CD4-positive, alpha-beta T cell treated with Interleukin-15 for 1 hour (primary cell): ENCODE measurements around the gene AKT1.
"Not testable (repeated sequence)": the region's sequence is repeated elsewhere in the genome, so short reads cannot be mapped to it uniquely, and the experiment has no call there.

Experiments
- DNase-seq: peaks from one replicate; pipeline ENCODE4 v3.0.0-alpha.2; 2020

Gene AKT1

DNA sequence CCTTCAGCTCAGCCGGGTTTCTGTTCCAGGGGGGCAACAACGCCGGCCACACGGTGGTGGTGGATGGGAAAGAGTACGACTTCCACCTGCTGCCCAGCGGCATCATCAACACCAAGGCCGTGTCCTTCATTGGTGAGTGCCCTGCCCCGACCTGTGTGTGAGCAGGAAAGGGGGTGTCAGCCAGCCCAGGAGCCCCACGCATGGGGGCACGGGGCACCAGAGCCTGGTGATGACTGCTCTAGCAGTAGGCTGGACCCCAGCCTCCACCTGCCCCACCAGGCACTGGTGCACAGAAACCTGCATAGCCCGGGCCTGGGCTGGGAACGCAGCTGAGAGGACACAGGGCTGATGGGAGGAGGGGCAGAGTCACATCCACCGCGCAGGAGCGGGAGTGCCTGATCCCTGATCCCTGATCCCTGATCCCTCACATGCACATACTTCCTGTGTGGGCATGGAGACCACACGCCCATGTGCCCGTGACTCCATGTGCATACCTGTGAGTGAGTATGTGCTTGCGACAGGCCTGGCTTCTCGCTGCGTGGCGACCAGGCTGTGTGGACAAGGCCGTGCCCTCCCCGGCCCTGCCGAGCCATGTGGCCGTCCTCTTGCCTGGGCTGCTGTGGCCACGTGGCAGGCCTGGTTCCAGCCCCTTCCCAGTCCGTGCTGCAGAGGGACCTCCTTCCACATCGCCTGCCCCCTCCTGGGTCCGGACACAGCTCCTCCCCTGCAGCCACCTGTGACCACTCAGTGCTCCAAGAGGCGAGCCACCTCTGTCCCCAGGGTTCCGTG is 60.4 kb downstream of the AKT1 start:
- no peak for DNase-seq

DNA sequence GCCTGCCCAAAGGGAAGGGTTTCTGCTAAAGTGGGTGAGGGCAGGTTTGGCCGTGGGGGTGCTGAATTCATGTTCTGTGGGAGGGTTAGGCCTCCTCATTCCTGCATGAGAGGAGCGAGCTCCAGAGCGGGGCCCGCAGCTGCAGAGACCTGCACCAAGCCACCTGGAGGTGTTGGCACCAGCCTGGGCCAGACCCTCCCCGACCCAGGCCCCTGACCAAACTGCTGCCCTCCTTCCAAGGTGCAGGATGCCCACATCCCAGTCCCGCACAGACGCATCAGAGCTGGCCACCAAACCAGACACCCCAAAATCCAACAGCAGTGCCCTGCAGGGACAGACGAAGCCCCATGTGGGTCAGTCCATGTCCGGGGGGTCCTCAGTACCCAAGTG is 61.0 kb downstream of the AKT1 start:
- no peak for DNase-seq

DNA sequence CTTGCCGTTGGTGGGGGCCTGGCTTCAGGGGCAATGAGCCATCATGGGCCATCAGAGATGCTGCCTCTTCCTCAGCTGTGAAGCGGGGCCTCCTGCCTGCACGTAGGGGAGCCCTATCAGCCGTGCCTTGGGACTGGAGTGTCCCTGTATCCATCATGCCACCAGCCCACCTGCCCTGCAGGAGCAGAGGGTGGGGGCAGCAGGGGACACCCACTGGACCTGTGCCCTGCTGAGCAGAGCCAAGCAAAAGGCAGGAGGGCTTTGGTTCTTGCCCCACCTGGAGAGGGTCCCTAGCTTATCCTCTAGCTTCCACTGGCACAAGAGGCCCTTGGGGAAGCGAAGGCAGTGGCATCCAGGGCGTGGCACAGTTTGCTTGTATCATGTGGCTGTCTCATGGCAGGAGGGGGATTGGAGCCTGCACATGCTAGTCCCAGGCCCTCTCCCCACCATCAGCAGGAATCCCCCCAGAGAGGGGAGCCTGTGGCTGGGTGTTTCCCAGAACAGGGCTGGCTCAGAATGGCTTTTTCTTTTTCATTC is 61.4 kb downstream of the AKT1 start:
- DNase-seq = no peak

DNA sequence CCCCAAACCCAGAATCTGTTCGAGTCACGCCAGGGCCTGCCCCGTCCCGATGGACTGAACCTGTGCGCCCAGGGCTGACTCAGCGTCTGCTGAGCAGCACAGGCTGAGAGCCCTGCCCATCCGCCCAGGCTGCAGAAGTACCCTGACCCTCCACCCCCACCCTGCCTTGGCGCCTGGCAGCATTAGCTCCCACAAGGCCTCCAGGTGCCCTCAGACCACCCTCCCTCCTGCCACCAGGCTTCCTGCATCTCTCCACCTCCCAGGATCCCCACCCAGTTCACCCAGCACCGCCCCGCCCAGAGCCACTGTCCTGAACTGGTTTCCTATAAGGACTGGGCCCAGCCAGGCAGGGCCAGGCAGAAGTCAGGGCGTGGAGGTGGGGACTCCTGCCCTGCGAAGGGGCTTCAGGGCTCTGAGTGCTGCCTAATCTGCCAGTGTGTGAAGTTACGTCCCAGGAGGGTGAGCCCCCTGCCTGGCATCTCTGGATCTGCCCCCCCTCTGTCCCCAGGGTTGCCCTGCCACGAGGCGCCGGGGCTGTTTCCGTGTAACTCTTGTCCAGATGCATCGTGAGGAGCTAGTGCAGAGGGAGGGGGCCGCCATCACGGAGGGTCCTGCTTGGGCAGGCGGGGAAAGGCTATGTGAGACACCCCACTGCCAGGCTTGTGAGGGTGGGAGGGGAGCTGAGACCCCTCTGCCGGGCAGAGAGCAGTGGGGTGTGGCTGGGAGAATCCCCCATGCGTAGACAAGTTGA is 62.4 kb downstream of the AKT1 start:
- no peak for DNase-seq

DNA sequence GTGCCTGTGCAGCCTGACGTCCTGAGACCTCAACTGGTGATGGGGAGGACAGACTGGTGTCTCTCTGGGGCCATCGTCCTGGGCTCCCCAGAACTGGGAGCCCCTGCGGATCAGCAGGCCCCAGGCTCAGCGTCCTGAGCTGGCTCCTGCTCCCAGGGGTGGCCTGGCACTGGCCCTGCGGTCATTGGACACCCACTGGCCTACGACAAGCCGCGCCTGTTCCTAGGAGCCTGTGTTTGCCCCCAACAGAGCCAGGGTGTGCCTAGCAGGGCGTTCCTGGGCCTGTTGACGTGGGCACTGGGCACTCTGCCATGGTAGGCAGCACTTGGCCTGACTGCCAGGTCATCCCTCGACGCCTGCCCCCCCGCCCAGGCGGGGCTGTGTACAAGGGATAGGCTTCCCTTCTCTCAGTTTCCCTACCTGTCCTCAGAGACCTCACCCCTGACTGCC is 63.2 kb downstream of the AKT1 start:
- no peak for DNase-seq

DNA sequence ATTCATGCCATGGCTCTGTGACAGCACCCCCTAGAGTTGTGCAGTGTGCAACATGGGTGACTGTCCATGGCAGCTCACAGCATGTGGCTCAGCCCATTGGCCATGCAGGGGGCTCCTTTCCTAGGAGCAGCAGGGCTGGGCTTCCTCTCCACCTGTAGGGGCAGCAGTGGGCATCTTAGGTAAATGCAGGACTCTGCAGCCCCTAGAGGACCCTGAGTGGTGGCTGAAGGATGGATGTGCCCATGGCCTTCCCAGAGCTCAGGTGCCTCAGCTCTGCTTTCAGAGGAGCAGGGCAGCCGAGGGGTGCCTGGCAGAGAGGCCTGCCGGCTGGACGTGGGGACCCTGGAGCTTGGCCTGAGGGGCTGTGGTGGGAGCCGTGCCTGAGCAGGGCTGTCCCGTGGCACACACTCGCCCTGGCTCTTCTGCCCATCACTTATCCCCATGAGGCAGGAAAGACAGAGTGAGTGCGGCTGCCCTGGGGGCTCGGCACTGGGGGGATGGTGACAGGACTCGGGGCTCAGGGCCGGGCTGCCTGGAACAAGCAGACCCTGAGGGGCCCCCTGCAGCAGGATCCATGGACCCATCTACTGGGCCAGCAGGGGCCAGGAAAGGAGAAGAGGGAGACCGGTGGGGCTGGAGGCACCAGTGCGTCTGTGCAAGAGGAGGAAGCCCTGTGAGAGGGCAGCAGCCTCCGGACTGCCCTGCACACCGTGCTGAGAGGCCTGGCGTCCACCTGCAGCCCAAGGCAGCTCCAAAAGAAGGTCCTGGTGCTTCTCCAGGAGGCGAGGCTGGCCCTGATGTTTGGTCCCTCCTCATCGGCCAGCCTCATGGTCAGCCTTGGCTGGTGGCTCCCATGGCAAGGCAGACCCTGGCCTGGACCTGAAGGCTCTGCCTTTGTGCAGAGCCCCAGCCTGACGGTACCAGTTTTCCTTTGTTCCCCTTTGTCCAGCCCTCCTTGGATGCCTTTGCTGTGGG is 63.9 kb downstream of the AKT1 start:
- DNase-seq = no peak

DNA sequence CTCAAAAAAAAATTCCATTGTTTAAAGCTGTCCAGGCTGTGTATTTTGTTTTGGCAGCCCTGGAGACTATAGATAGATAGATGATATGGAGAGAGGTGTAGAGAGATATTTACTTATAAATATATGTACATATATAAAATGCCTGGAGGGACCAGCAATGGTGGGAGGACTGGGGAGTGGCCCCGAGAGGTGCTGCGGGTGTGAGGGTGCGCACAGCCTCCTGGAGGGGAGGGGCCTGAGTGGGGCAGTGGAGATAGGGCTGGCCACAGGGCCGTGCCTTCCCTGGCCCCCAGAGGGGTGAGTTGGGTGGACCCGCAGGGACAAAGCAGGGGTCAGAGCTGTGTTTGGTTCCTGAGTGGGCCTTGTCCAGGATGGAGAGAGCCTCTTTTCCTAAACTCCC is 65.1 kb downstream of the AKT1 start:
- no peak for DNase-seq

DNA sequence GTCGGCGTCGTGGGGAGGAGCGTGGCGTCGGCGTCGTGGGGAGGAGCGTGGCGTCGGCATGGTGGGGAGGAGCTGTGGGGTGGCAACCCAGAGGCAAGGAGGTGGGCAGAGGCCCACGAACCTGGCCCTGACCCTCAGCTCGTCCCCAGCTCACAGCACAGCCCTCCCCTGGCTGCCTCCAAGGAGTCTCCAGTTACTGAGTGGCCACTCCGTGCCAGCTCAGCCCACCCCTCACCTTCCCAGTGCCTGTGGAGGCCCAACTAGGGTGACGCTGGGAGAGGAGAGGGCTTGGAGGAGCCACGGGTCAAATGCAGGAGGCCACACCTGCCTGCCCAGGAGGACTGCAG is 65.7 kb downstream of the AKT1 start:
- DNase-seq = no peak

DNA sequence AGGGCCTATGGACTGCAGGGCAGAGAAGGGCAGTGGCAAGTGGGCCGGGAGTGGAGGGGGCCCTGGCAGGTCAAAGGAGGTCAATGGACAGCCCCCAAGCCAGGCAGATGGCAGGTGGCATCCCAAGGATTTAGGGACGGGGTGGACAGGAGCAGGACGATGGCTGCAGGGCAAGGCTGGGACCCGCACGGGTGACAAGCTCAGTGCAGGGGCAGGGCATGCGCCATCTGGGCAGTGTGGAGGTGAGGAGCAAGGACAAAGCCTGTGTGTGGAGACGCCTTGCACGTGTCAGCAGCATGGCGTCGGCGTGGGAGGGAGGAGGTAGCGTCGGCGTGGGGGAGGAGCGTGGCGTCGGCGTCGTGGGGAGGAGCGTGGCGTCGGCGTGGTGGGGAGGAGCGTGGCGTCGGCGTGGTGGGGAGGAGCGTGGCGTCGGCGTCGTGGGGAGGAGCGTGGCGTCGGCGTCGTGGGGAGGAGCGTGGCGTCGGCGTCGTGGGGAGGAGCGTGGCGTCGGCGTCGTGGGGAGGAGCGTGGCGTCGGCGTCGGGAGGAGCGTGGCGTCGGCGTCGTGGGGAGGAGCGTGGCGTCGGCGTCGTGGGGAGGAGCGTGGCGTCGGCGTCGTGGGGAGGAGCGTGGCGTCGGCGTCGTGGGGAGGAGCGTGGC is 66.2 kb downstream of the AKT1 start:
- DNase-seq = not testable (repeated sequence)

DNA sequence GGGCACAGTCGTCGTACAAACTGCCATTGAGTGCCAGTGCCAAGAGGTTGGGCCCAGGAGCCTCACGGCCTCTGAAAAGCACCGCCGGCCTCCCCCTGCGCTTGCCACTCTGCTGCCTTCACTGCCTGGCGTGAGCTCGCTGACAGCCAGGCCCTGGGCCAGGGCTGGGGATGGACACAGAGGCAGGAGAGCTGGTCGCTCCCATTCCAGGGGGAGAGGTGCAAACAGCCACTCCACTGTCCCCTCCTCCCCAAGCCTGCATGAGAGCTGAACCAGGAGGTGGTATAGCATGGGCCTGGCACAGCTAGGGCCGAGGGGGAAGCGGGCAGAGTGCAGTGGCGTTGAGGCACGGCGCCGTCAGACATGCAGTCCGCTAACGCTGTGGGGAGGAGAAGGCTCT is 66.9 kb downstream of the AKT1 start:
- no peak for DNase-seq

DNA sequence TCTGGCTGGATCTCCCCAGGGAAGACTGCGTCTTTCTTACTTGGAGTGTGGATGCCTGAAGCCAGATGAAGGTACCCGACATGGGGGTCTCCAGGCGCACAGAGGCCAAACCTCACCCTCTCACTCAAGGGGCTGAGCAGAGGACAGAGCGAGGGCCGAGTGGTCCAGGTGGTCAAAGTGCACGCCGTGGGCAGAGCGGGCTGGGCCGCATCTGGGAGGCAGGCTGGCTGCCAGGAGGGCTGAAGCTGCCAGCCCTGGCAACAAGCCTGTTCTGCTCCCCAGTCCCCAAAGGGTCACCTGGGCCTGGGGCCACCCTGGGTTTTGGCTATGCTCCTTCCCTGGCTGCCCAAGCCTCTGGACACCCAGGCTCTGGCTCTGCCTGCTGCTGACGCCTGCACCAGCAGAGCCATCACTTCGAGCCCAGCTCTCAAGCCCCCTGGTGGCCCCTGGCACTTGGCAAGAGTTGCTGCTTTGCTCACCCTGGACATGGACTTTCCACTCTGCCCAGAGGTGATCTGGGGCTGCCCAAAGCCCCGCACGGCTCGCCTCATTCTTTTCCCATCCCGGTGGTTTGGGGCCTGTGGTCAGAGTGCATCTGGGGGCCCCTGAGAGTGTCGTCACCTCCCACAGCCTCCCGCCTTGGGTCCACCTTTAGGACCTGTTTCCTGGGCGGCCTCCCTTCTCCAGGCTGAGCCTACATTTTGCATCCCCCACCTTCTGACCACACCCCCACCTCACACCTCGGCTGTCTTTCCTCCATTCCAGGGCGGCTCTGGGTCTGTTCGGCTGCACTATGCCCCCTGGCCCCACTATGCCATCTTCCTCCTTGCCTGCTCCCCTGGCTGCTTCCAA is 68.7 kb downstream of the AKT1 start:
- DNase-seq = no peak

DNA sequence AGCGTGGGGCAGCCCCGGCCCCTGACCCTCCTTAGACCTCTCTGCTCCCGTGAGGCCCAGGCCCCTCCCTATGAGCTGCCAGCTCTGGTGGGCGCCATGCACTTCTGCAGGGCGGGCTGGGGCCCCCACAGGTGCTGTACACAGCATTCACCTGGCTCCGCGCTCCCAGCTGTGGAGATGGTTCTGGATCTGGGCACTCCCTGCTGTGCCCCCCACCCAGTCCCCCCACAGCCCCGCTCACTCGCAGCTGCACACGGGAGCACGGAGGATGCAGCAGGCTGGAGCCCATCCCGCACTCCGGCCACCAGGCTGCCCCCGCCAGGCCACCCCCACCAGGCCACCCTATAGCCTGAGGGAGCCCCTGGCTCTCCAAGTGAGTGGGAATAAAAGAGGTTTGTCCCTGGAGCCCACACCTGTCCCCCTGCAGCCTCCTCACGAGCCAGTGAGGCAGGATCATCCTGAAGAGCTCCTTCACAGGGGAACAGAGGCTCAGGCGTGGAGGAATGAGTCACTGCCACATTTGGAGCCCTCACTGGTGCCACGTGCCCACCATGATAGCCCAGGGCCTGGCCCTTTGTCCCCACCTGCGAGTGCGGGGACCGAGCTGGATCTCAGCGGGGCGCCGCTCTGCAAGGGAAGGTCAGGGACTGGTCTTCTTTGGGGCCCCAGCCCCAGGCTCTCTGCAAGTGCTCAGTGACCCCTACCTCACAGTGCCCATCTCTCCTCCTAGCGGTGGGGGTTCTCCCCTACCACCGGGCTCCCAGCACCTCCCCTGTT is 69.6 kb downstream of the AKT1 start:
- DNase-seq = no peak

DNA sequence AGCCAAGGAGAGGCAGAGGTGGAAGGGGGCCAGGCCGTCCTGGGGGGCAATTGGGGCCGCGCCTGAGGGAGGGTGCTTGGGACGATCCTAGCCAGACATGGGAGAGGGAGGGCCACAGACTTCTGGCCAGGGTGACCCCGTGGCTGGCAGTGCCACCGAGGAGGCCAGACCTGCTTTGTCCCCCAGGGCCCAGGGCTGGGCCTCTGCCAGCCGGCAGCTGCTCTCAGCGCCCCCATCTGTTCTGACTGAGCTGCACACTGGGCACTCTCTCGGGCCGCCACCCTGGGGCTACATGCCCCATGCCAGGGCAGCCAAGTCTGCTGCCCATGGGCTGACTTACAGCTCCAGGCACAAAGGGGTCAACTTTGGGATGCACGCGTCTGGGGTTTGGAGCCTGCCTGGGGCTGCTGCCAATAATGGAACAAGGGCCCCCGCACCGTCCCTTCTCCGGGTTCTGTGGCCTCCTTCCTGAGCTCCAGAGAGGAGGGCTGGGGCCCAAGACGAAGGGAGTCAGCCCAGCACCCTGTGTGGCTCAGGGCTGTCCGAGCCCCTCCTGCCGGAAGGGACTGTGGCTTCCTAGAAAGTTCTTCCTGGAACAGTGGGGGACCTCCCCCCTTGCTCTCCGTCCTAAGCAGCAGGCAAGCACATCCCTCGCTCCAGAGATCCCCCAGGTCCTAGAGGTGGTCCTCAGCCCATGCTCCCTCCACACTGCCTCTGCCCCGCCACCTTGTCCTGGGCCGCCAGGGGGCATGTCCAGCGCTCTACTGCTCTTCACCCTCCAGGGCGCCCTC is 70.4 kb downstream of the AKT1 start:
- no peak for DNase-seq

DNA sequence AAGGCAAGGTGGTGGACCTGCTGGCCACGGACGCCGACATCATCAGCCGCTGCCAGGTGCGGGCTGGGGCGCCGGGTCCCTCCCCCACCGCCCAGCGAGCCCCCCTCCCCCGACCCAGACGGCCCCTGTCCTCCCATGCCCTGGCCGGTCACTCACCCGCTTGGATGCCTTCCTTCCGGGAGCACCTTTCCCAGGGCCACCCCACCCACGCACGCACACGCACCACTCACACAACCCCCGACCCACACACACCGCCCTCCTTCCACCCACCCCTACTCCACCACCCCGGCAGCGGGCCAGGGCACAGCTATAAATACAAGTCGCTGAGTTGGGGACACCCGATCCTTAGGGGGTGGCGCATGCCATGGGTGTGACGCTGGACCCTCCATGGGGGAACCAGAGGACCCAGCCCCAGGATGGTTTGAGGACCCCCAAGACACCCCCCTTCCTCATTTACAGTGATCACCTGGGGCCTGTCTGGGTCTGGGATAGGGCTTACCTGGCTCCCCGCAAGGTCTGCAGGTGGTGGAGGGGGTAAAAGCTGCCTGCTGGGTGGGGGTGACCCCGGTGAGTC is 71.1 kb downstream of the AKT1 start:
- no peak for DNase-seq

DNA sequence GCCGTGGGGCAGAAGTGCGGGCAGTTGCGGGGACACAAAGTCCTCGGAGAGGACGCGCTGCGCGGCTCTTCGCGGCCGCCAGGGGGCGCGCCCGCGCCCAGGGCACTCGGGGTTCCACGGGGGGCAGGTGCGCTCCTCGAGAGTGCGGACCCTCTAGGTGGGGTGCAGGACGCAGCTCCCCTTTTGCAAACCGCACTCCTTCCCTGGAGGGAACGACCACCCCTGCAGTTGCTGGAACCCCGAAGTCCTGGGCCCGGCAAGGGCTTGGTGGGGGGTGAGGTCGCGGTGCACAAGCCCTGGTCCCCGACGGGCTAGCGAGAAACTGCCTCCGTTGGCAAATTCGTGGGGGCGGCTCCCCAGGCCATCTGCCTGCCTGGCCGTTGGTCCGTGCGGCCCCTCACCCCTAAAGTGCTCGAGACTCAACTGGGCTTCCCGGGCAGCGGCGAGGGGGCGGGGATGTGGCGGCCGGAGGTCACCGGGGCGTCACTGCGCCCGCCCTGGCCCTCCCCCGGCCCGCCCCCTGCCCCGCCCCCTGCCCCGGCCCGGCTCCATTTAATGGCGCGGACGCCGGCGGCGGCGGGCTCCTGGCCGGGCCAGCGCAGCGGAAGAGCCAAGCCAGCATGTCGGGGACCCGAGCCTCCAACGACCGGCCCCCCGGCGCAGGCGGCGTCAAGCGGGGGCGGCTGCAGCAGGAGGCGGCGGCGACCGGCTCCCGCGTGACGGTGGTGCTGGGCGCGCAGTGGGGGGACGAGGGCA is 71.7 kb downstream of the AKT1 start, which contains the start of gene ADSS1:
ADSS1 (plus strand) TSS at position 579 of the 756 bp plus-strand sequence; CDS start at position 621, 42 bp downstream.
- DNase-seq = peak; percentile 48

DNA sequence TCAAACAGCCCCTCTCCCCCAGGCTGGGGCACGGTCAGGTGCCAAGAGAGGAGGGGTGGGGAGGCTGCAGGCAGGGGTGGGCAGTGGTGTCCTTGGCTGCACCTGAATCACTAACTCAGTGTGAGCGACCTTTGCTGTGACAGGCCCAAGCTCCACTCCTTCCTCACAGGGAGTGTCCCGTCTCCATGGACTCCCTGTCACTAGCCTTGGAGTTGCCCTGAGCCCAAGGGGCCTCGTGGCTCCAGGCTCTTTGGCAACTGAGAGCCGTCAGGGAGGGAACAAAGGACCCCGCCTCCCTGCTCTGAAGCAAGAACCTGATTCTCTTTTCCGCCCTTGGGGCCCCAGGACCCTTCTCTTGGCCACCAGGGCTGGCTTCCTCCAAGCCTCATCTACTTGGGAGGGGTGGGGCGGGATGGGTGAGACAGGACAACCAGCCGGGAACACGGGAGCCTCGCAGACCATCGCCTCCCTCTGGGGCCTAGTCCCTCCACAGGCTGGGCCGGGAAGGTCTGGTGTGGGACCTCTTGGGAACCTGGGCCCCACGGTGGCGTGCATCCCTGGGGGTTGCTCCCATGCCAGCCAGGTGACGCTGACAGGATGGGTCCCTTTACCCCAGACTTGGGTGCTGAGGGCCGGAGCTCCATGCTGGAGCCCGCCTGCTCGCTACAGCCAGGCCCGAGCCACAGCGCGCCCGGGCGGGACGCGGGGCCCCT is 72.5 kb downstream of the AKT1 start:
- DNase-seq = no peak

DNA sequence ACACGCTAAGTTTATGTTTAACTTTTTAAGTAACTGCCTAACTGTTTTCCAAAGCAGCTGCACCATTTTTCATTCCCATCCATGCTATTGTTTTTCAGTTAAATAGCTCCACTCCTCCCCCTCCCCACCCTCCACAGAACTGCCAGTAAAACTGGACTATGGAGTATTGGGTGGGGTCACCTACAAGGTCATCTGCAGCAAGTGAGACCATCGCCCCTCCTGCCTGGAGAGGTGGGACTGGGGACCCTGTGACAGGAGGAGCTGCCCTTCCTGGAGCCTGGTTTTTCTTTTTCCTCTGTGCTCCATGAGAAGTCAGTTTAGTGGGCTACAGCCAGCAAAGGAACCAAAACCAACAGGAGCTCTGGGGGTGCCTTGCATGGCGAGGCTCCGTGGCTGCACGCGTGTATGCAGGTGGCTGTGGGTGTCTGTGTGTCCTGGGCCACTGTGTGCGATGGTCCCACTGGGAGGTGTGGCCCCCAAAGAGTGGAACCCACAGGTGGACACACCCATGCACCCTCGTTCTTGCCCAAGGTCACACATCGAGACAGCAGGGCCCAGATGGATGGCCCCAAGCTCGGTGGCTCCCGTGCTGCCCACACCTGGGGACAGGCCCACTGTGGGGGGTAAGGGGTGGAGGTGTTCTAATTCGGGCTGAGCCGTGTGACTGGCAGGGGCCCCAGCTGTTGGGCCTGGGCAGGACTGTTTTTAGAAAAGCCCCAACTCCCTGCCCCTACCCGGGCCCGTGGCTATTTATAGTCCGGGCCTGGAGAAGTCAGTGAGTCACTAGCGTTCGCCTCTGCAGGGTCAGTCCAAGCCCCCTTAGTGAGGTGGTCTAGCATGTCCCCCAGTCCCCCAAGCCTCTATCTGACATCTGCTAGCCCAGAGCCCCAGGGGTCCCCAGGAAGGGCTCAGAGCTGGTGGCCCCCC is 73.8 kb downstream of the AKT1 start:
- DNase-seq = no peak
